ENCODE data around the gene CNTN5.

Gene CNTN5

DNA sequence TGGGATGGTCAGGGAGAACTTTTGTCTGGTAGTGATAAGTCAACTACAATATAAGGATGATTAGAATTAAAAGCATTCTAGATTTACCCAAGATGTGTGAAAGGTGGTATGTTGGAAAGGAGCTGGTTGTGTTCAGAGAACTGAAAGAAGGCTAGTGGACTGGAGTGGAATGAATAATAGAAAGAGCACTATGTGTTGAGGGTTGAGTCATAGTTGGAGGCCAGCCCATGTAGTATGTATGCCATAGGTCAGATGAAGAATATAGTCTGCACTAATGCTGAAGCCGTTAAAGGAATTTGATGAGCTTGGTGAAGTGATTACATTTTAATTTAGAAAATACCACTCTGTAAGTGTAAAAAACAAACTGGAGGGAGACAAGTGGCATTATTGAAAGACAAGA, 514.1 kb downstream of the CNTN5 start:
- DNase-seq: no peak

DNA sequence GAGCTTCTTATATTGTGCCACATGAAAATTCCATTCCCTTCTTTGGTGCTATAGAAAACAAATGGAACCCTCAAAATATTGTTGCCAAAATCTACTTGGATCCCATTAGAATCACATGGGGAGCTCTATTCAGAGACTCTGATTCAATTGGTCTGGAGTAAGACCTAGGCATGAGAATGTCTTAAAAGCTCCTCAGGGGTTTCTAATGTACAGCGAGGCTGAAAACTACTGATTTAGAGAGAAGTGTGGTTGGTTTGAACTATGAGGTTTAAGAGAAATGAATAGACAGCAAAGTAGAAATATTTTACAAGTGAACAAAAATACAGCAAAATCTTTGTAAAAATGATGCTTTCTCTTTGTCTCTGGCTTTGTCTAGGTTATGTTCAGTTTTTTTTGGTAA, 514.7 kb downstream of the CNTN5 start:
- DNase-seq: no peak

DNA sequence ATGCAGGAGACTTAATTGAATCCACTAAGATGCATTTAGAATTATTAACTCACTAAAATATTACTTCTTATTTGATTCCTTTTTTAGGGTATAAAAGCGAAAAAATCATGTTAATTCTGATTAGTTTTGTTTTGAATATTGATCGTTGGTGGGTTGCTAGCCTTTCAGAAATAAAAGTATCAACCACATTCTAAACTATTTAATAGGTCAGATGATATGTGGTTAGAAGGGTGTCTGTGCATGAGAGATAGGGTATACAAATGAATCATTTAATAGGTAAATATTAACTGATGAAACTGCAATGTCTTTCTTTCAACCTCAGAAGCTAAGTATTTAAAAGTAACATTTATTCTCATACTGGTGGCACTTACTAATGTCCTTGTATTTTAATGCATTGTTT, 515.1 kb downstream of the CNTN5 start:
- no peak for DNase-seq

GRCh38 chr11:99537681-99538080, 516.9 kb downstream of the CNTN5 start:
- no peak for DNase-seq

DNA sequence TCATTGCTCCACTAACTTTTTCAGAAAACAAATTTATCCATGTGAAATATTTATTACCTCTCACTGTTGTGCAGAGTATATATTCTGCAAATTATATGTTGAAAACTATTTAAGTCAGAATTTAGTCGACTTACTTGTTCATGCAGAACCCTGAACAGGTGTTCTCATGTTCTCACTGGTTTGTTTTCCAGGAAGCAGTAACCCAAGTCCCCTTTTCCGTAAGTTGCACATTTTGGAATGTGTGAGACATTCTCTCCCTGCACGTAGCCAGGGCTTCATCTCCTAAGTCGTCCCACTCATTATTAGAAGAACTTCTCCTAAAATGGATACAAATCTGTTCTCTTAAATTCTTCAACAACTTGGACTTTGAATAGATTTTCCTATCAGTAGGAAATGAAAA, 524.9 kb downstream of the CNTN5 start:
- DNase-seq: no peak

GRCh38 chr11:99548264-99548663, 527.5 kb downstream of the CNTN5 start:
- no peak for DNase-seq

DNA sequence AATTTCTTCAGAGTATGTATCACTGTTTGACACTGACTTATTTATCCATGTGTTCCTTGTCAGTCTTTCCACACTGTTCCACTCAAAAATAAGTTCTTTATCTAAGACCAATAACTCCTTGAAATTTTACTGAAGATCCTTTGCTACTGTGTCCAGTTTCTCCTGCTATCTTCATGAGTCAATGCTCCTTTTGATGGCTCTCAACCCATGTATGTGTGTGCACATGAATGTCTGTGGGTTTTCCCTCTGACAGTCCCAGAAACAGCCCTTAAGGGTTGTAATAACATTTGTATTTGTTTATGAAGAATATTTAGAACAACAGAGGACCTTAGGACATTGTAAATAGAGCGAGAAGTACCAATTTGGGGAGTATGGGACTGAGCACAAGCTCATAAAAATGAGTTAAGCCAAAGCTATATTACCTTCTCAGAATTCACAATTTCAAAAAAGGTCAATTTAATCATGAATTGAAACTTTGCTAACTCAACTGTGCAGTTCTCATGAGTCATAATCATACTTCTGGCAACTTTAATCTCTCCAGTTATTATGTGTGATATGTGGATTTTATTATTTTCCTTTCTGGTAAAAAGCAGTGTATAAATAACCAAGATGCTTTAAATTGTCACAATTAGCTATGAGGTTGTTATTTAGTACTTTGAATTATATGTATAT, 533.6 kb downstream of the CNTN5 start:
- no peak for DNase-seq

DNA sequence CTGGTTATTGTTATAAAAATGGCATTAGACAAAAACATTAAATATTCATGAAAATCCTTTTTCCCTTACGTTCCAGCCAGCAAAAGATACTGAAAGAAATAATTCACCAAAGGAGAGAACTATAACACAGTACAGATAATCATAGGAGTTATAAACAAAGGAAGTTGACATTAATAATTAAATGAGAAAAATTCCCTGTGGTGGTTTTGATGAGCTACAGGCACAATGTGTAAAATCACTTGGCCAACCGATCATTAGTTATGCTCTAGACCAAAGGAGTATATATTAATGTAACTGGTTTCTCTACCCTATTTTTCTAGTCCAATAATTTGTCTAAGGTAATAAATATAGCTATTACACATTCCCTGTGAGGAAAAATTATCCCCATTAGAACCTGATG, 534.7 kb downstream of the CNTN5 start:
- no peak for DNase-seq

DNA sequence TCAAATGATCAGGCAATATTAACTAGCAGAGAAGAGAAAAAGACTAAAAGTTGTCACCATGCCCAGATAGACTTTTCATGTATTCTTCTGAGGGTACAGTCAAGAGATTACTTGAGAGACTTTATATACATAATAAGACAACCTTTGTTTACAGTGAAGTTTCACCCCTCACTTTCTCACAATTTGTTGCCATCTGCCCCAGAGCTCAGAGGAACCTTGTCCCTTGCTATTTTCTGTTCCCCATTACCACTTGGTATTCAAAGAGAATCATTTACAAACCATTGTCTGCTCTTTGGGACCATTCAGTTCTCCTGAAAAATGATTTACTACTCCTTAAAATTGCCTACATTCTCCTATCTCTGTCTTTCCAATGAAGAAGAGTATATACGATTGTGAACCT, 544.6 kb downstream of the CNTN5 start:
- no peak for DNase-seq

GRCh38 chr11:99567334-99567956, 546.7 kb downstream of the CNTN5 start:
- DNase-seq: no peak

DNA sequence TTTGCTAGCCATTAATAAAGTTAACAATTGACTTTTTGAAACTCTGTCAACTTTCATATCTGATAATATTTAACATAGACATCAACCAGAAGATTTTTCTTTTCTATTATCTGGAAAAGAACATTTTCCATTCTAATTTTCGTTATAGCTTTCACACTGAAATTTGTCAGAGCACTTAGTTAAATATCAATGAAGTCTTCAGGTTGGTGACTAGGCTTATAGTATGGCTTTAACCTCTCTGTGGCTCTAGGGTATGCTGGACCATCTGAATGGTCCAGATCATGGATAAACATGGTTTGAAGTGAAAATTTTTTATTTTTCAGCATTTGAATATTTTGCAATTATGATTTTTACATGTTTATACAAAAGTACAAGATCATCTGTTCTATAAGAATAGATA, 548.1 kb downstream of the CNTN5 start:
- no peak for DNase-seq

DNA sequence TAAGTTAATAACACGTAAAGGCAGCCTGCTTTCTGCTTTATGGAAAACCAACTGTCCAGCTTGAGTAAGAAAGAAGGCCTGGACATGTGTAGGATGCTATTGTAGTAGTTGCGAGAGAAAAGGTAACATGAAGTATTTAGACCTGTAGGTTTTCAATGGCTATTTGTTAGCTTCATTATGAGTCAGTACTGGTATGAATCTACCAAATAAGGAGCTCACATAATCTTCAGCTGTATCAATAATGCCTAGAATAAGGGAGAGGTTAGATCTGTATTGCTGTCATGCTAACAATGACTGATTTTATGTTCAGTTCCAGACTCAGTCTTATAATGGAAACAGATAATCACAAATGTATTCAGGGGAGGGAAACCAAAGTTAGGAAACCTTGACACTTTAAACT, 550.3 kb downstream of the CNTN5 start:
- DNase-seq: no peak

DNA sequence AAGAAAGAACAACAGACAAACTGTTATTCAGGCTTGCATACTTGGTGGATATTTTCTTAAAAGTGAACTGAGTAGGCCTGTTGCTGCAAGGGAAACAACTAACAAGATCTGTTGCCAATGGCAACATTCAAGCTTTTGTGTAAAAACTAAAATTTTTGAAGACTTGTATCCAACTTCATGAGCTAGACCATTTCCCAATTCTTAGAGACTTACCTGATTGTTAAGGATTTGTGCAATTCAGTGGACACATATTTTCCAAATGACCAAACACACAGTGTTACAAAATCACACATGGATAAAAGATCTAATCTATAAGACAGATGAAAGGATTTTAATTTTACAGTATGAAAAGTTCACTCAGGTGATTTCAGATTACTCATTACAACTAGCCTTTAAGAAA, 564.1 kb downstream of the CNTN5 start:
- DNase-seq: no peak

DNA sequence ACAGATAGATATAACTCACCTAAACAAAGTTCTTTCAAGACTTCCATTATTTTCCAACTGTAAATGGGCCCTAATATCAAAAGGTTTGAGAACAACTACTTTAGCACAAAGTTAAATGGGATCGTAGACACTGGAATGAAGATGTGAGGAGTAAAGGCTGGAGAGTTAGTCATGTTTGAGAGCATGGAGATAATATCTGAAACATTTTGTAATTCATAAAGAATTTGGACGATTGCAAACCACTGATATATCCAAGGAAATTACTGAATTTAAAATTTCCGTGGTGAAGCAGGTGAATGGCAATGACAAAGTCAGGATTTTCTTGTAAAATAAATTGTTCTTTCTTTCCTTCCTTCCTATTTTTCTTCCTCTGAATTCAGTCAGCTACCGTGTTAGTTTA, 564.9 kb downstream of the CNTN5 start:
- no peak for DNase-seq

DNA sequence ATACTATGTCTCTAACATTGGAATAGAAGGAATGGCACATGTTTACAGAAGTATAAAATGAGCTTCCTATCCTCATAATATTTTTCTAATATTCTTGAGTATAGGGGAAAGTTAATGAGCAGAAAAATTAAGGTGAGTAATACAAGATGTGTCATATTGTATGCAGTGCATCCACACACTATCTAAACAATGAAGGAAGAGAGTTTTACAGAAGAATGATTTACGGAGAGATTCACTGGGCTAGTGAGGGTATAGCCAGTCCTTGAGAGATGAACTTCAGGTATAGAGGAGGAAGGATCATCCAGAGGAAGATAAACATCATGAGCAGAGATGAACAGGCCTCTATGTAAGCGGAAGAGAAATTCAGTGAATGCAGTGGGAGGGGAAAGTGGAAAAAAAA, 569.0 kb downstream of the CNTN5 start:
- DNase-seq: no peak

GRCh38 chr11:99592266-99592665, 571.5 kb downstream of the CNTN5 start:
- no peak for DNase-seq

- no peak for DNase-seq
Observed at GRCh38 chr11:99593197-99593596, 572.4 kb downstream of the CNTN5 start.

DNA sequence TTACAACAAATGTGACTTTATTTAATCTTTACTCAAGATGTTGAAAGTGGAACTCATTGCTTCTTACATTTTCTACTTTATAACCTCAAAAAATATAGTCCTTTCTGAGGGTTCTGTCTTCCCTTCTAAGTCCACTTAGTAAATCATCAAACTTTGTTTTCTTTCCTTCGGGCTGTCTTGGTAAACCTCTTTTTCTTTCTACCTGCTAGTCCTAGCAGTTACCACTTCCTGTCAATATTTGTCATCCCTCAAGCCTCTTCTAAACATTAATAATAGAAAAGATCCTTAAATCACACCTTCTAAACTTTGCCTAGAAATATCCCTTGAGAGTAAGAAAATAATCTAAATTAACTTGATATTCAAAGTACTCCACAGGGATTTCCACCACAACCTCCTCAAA, 580.4 kb downstream of the CNTN5 start:
- DNase-seq: no peak

DNA sequence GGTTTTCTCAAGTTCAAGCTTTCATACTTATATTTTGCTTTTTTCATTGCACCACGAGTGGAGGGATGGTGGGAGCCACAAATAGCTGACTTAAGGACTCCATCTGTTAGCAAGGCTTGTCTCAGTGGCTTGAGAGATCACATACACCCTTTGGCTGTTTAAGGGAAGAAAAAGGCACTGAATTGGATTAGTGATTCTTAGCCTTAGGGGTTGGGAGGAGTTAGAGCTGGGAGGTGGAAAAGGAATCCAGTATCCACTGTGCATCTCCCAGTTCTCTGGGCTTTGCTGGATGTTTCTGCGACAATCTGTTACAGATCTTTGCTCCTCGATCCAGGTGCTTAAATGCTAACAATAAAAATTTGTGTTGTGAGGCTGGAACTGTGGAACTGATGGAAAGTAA, 593.6 kb downstream of the CNTN5 start:
- DNase-seq: no peak

- DNase-seq: no peak
Observed at GRCh38 chr11:99630629-99631028, 609.9 kb downstream of the CNTN5 start.

GRCh38 chr11:99631618-99632017, 610.9 kb downstream of the CNTN5 start:
- DNase-seq: no peak

DNA sequence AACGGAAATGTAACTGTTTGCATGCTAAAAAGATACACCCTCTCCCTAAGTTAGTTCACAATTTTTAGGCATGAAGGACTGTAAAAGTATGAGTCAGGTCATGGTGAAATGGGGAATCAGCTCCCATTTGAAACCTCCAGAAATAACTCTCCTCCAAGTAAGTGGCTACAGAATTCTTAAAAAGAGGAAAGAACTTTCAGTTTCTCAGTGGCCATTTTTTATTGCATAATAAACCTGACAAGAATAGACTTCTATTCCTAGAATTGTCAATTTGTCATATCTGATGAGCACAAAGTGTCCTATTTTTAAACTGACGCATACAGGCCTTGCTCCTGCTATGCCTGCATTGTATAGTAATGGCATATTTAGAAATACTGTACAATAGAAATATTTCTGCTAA, 612.2 kb downstream of the CNTN5 start:
- DNase-seq: no peak

- DNase-seq: no peak
Observed at GRCh38 chr11:99634581-99634980, 613.8 kb downstream of the CNTN5 start.

GRCh38 chr11:99638073-99638553, 617.4 kb downstream of the CNTN5 start:
- no peak for DNase-seq

DNA sequence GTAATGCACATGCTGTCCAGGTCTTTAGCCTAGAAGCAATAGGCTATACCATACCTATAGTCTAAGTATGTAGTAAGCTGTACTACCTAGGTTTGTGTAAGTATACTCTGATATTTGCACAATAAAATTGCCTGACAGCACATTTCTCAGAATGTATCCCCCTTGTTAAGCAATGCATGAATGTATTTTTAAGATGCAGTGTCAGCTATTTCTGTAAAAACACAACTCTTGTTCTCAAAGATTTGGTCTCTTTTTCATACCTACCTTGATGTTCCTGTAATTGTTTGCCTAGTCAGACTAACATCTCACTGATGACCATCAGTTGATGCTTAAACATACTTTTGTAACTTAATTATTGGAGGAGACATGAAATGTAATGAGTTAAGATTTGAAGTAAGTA, 619.9 kb downstream of the CNTN5 start:
- DNase-seq: no peak
